NCI-H2029 treated with DMSO at 0.1 percent for 48 hours (cell line): ENCODE results near the gene RAB4B.
"Not testable (repeated sequence)": the region's sequence is repeated elsewhere in the genome, so short reads cannot be mapped to it uniquely, and the experiment has no call there.

Experiments
- DNase-seq: peaks from one replicate; lab custom pipeline; 2025; lab: John Stamatoyannopoulos, UW

RAB4B gene

DNA sequence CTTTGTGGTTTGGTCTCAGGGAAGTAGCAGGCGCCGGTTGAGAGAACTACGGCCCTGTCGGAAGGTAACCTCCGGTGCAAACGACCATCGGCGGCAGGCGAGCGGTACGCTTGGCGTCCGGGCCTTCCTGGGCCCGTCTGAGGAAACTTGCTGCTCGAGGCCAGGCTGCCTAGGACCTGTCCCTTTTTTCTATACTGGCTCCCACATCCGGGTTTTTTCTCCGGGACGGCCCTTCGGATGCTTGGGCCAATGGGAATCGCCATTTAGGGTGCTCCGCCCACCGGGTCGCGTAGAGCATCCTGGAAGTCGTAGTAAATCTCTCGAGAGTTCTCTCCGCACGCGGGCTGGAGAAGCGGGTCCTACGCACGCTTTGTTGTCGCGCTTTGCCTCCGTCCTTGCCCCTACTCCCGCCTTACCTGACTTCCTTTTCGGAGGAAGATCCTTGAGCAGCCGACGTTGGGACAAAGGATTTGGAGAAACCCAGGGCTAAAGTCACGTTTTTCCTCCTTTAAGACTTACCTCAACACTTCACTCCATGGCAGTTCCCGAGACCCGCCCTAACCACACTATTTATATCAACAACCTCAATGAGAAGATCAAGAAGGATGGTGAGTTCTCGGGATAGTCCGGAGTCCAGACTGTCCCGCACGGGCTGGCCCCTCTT is 27.0 kb upstream of the RAB4B start, which contains the start of gene SNRPA:
Gene SNRPA (plus strand): TSS at position 330 of the 664 bp plus-strand sequence. CDS start 206 bp downstream, at position 536.
- peak; percentile 96 for DNase-seq

DNA sequence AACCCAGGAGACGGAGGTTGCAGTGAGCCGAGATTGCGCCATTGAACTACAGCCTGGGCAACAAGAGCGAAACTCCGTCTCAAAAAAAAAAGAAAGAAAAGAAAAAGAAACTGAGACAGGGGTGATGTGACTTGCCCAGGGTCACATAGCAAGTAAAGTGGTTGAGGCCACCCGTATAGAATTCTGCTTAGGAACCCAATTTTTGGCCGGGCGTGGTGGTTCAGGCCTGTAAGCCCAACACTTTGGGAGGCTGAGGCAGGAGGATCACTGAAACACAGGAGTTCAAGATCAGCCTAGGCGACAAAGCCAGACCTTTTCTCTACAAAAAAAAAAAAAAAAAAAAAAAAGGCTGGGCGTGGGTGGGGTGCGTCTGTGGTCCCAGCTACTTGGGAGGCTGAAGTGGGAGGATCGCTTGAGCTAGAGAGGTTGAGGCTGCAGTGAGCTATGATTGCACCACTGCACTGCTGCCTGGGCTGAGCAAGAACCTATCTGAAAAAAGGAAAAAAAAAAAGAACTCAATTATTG is 25.7 kb upstream of the RAB4B start:
- no peak for DNase-seq

DNA sequence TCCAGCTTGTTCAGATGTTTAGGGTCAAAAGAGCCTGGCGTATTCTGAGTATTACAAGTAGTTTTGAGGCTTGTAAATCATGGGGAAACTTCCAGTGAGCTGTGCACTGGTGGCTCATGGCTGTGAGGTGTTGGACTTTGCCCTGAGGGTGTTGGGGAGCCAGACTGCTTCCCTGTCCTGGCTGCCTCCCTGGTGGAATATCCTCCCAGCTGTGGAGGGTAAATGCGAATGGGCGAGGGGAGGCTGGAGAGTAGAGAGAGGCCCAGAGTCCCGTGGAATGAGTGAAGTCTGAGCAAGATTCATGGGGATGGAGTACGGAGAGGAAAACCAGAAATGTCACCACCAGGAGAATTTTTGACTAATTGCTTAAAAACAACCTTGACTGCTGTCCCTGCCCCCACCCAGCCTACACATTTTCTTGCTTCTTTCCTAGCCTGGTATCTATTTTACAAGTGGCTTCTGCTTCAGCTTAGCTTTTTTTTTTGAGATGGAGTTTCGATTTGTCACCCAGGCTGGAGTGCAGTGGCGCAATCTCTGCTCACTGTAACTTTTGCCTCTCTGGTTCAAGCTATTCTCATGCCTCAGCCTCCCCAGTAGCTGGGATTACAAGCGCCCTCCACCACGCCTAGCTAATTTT is 23.3 kb upstream of the RAB4B start:
- DNase-seq, result no peak

DNA sequence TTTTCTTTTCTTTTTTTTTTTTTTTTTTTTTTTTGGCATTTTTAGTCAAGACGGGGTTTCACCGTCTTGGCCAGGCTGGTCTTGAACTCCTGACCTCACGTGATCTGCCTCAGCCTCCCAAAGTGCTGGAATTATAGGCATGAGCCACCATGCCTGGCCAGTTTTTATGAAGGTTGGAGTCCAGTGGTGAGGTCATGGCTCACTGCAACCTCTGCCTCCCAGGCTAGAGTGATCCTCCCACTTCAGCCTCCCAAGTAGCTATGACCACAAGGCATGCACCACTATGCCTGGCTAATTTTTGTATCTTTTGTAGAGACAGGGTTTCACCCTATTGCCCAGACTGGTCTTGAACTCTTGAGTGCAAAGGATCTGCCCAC is 22.8 kb upstream of the RAB4B start:
- DNase-seq, result no peak

DNA sequence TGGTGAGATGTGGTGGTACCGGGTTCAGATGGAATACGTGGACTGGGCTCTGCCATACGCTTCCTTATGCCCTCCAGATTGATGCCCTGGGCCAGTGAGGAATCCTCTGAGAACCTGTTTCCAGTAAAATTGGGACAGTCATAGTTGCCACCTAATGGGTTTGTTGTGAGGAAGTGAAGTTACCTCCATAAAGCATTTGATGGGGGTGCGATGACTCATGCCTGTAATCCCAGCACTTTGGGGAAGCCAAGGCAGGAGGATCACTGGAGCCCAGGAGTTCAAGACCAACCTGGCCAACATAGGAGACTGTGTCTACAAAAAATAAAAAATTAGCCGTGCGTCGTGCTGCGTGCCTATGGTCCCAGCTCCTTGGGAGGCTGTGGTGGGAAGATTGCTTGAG is 22.3 kb upstream of the RAB4B start:
- DNase-seq, result no peak

DNA sequence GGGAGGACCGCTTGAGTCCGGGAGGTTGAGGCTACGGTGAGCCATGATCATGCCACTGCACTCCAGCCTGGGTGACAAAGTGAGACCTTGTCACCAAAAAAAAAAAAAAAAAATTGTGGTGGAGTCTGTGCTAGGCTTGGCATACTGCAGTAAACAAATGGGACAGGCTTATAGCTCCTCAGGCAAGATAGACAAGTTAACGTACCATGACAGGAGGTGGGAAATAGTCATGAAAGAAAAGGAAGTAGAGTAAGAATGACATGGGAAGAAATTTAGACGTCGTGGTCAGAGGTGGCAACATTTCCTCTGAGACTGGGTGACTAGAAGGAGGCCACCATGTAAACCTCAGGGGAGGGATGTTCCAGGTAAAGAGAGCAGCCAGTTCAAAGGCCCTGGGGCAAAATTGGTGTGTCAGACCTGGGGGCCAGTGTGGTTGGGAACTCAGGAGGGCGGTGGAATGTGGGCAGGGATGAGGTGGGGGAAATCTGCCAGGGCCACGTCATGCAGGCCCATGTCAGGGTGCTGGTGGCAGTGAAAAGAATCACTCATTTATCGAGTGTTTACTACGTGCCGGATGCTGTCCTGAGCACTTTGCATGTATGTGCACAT is 21.4 kb upstream of the RAB4B start:
- DNase-seq, result no peak

DNA sequence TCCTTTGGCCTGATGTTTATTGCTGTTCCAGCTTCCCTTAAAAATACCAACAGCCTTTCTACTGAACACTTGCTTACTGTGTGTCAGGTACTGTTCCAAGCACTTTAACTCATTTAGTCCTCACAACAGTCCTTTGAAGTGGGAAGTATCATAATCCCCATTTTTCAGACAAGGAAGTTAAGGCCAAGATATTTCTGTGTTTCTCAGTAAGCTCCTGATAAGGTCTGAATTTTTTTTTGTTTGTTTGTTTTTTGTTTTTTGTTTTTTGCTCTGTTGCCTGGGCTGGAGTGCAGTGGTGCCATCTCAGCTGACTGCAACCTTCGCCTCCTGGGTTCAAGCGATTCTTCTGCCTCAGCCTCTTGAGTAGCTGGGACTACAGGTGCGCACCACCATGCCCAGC is 19.6 kb upstream of the RAB4B start:
- no peak for DNase-seq

DNA sequence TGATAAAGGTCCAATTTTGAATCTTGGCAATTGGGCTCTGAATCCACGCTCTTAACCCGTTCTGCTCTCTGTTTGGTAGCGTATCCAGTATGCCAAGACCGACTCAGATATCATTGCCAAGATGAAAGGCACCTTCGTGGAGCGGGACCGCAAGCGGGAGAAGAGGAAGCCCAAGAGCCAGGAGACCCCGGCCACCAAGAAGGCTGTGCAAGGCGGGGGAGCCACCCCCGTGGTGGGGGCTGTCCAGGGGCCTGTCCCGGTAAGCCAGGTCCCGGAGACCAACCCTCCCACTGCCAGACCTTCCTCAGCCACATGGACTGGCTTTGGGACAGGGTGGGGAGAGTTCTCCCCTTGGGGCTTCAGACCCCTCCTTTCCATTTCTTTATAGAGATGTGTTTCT is 18.7 kb upstream of the RAB4B start:
- DNase-seq, result no peak

DNA sequence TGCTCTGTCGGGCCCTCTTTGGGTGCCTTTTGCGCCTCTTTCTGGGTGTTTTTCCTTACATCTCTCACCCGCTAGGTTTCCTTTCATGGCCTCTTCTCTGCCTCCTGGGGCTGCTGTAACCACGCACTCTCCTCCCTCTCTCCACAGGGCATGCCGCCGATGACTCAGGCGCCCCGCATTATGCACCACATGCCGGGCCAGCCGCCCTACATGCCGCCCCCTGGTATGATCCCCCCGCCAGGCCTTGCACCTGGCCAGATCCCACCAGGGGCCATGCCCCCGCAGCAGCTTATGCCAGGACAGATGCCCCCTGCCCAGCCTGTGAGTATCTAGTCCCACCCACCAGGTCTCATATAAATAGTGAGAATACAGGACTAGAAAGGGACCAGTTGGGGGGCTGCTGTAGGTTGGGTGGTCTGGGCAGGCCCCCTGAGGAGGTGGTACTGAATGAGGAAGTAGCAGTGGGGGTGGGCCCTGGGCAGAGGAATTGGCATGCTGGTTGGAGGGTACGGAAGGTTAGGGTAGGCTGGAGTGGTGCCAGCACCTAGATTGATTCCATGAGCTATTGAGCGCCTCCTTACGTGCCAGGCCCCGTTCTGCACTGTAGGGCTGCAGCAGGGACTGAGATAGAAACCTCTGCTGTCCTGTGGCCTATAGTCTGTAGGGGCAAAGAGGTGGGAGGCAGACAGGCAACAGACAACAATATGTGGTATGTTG is 15.1 kb upstream of the RAB4B start:
- DNase-seq, result no peak

DNA sequence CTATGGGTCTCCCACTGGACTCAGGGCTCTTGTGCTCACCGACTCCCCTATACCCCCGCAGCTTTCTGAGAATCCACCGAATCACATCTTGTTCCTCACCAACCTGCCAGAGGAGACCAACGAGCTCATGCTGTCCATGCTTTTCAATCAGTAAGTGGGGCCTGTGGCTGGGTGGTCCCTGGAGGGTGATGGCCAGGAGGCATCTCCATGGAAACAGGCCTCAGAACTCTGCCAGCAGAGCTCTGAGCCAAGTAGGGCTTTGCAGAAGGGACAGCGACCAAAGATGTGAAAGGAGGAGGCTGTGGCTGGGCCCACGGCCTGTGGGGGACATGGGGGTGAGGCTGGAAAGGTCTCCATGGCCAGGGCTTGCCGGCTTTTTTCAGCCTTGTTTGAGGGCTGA is 14.5 kb upstream of the RAB4B start:
- DNase-seq, result no peak

DNA sequence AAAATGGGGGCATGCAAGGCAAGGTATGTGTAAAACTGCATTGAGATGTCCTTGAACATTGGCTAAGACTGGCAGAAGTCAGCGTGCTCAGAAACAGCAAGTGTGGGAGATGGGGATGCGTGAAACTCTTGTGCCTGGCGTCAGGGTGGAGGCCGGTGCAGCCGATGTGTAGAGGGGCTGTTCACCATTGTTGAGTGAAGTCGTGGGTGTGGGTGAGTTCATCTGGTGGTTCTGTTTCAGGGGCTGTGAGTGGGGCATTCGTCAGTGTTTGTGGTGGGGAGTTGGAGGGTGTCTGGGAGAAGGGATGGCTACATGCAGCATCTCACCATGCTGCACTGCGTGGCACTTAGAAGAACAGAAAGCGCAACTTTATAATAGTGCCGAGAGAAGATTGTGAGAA is 14.1 kb upstream of the RAB4B start:
- no peak for DNase-seq

DNA sequence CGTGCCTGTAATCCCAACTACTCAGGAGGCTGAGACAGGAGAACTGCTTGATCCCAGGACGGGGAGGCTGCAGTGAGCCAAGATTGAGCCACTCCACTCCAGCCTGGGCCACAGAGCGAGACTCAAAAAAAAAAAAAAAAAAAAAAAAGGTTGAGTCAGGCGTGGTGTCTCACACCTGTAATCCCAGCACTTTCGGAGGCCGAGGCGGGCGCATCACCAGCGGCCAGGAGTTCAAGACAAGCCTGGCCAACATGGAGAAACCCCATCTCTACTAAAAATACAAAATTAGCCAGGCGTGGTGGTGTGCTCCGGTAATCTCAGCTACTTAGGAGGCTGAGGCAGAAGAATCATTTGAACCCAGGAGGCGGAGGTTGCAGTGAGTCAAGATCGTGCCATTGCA is 11.7 kb upstream of the RAB4B start:
- DNase-seq, result not testable (repeated sequence)

DNA sequence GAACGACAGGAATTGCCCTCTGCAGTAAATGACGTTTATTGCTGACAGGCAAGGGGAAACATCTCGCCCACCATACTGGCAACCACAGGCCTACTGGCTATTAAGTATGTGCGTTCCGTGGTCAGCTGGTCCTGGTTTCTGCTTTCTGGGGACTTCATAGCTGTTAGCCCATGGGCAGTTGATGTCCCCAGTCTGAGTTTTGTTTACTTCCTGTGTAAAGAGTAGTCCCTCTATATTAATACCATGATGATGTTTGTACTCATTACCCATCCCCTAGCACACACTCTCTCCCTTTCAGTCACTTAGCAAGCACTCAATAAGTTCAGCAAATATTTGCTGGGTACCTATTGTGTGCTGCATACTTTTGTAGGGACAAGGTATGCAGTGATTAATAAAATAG is 9.2 kb upstream of the RAB4B start:
- no peak for DNase-seq

DNA sequence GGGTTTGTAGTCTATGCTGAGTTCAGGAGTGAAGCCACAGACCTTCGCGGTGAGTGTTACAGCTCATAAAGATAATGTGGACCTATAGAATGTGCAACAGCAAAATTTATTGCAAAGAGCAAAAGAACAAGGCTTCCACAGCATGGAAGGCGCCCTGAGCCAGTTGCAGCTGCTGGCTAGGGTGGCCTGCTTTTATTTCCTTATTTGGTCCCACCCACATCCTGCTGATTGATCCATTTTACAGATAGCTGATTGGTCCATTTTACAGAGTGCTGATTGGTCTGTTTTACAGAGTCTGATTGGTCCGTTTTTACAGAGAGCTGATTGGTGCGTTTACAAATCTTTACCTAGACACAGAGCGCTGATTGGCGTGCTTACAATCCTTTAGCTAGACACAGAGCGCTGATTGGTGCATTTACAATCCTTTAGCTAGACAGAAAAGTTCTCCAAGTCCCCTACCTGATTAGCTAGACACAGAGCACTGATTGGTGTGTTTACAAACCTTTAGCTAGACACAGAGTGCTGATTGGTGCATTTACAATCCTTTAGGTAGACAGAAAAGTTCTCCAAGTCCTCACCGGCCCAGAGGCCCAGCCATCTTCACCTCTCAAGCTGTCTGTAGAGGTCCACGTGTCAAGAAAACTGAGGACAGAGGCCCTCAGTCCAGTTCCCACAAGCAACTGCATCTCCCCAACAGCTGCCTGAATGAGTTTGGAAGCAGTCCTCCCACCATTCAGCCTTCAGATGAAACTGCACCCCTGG is 6.8 kb upstream of the RAB4B start:
- not testable (repeated sequence) for DNase-seq

DNA sequence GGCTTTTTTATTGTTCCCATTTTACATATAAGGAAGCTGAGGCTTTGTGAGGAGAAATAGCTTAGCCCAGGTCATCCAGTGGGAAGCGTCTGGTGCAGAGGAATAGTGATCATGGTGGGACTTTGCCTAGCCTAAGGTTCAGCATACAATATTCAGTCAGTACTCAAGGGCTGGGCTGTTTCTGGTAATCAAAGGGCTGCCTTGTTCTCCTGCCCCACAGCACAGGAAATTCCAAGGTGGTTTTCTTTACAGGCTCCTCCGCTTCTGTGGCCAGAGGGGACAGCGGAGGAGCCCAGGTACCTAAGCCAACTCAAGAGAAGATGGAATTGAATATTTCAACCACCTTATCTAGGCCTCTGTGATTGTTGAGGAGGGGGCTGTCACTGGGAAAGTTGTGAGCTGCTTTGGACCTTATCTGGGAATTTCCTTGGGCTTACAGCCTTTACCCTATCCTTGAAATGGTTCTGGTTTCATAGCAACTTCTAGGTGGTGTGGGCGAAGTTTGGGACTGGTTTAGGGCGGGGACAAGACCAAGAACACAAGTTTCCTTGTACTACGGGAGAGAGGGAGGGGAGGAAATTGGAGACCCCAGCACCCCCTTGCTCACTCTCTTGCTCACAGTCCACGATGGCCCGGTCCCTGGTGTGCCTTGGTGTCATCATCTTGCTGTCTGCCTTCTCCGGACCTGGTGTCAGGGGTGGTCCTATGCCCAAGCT is 3.0 kb upstream of the RAB4B start, which contains the start of gene MIA:
Gene MIA (plus strand): TSS at position 606 of the 716 bp plus-strand sequence. CDS start 22 bp downstream, at position 628.
- no peak for DNase-seq

DNA sequence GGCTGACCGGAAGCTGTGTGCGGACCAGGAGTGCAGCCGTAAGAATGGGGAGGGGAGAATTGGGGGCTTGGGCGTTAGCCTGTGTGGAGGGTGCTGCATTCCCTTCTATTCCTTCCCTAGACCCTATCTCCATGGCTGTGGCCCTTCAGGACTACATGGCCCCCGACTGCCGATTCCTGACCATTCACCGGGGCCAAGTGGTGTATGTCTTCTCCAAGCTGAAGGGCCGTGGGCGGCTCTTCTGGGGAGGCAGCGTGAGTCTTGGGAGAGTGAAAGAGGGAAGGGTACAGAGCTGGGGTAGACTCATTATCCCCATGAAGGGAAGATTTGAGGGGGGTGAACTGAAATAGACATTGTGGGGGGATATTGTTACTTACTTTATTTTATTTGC is 2.4 kb upstream of the RAB4B start:
- DNase-seq, result no peak

DNA sequence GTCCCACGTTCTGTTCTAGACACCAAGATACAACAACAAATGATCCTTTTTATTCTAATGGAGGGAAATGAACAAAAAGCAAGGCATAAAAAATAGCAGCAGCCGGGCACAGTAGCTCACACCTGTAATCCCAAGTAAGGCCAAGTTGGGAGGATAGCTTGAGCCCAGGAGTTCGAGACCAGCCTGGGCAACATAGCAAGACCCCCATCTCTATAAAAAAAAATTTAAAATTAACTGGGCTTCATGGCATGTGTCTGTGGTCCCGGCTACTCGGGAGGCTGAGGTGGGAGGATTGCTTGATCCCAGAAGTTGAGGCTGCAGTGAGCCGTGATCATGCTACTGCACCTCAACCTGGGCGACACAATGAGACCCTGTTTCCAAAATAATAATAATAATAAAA is 1.7 kb upstream of the RAB4B start:
- no peak for DNase-seq

DNA sequence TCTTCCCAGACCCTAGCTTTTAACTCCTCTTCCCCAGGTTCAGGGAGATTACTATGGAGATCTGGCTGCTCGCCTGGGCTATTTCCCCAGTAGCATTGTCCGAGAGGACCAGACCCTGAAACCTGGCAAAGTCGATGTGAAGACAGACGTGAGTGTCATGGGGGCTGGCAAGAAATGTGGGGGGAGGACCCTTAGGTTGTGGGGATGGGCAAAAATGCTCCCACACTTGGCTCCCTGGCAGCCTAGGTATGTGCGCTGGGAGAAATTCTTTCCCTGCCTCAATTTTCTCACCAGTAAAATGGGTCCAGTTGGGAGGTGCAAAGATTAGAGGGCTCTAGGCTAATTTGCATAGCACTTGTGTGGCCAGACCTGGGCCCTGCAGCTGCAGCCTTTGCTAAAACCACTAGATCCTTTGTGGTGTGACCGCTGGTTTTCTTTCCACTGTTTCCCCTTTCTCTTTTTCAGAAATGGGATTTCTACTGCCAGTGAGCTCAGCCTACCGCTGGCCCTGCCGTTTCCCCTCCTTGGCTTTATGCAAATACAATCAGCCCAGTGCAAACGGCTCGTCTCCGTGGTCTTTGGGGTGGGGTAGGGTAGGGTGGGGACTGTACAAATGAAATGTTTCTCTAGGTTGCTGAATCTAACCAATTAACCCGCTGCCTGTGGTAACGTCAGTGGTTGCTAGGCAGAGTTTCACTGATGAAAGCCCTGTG is 959 bp upstream of the RAB4B start:
- peak; percentile 90 for DNase-seq

DNA sequence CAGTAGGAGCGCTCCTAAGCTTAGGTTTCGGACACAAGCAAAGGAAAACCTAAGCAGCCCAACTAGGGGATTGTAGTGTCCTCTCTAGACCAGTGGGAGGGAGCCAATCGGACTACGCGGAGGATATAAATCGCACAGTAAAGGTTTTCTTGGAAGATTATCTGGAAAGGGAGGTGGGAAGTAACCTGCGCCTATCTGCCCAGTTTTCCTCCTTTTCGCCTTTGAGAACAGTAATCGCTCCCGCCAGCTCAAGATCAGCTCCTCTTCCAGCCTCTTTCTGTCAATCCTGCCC is 456 bp upstream of the RAB4B start:
- no peak for DNase-seq

DNA sequence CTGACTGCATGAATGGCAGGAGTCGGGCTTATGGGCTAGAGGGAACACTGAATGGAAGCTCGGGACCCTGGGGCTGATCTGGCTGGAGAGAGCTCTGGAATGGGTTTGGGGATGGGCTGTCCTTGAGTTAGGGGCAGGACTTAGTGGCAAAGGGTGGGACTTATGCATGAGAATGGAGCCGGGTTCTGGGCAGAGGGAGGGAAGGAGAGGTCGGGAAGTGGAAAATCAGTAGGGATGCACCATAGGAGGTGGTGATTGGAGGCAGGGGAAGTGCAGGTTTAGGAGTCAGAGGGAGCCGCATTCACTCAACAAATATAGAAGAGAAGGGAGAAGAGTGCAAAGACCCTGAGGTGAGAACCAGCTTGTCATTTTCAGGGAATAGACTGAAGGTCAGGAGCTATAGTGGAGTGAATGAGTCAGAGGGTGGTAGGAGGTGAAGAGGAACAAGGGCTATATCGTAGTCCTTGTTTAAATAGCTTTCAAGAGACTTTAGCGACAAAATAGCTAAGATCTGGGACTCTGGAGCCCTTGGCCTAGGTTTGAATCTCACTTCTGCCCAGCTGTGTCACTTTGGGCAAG is 748 bp downstream of the RAB4B start:
- DNase-seq, result no peak
